Melanocyte of skin (primary cell): ENCODE measurements around the gene SNRPA. TPM values are rescaled to one million over a fixed set of nuclear protein-coding genes. Genes with fewer than 3 reads are reported as not detected.

Experiments used
- small RNA-seq, 2 donors: library from RNA; depleted of rRNA; stranded (forward); fragments of <200 nt; gene quantifications; one replicate each; pipeline ENCODE3, GENCODE V24; 2012
- total RNA-seq, 2 donors: library from RNA; depleted of rRNA; stranded (reverse); fragments of >200 nt; gene quantifications; 2 replicates each; pipeline ENCODE4 v1.2.3, GENCODE V29; 2012

The SNRPA gene
- total RNA-seq: 10 to 100 TPM; 23.1 to 51.3 TPM

GRCh38 chr19:40750874-40751537, at the start of gene SNRPA:
TSS of gene SNRPA (plus strand) at chr19:40751203. CDS start at chr19:40751409, 206 bp downstream.

GRCh38 chr19:40716482-40717324, 34.3 kb upstream of the SNRPA start, which contains the start of the genes COQ8B and ITPKC:
TSS of gene COQ8B (minus strand) at chr19:40716886. CDS start at chr19:40714632, 2,254 bp downstream.
TSS of gene ITPKC (plus strand) at chr19:40717112. CDS start at chr19:40717136, 24 bp downstream.

GRCh38 chr19:40750058-40750873, 737 bp upstream of the SNRPA start, which contains the start of gene ACTMAP:
TSS of gene ACTMAP (minus strand) at chr19:40750477. CDS start at chr19:40749803, 674 bp downstream.

GRCh38 chr19:40774916-40775631, 24.1 kb downstream of the SNRPA start, which contains the start of gene MIA:
TSS of gene MIA (plus strand) at chr19:40775521. CDS start at chr19:40775543, 22 bp downstream.

GRCh38 chr19:40777937-40778705, 27.1 kb downstream of the SNRPA start, which contains the start of gene RAB4B:
TSS of gene RAB4B (plus strand) at chr19:40778247. CDS start at chr19:40778376, 129 bp downstream.

GRCh38 chr19:40798683-40799557, 47.9 kb downstream of the SNRPA start, which contains the start of gene EGLN2:
TSS of gene EGLN2 (plus strand) at chr19:40799191. CDS start at chr19:40800573, 1,382 bp downstream.

Small RNAs within 50 kb of the gene (small RNA-seq; reads per million reads assigned to genes)
- 0 reads per million in 2 donors for gene RNU6-195P

Other genes with a start within 250 kb of the SNRPA start
- 10 to 100 TPM; 20.0 to 30.6 TPM for gene SHKBP1, start 174.3 kb upstream of the SNRPA start, total RNA-seq
- 10 to 100 TPM; 15.5 to 17.3 TPM for gene LTBP4, start 149.8 kb upstream of the SNRPA start, total RNA-seq
- 10 to 100 TPM in 1 of 2 donors, 1 to 10 TPM in 1; 9.0 to 17.6 TPM for gene NUMBL, start 60.6 kb upstream of the SNRPA start, total RNA-seq
- 10 to 100 TPM; 55.4 to 57.9 TPM for gene COQ8B, start 34.3 kb upstream of the SNRPA start, total RNA-seq
- gene ITPKC, start 34.1 kb upstream of the SNRPA start, total RNA-seq: 10 to 100 TPM in 1 of 2 donors, 1 to 10 TPM in 1; 9.3 to 15.8 TPM
- gene ACTMAP, start 726 bp upstream of the SNRPA start, total RNA-seq: 1 to 10 TPM; 1.0 to 1.7 TPM
- 10 to 100 TPM in 1 of 2 donors, 1 to 10 TPM in 1; 7.3 to 15.5 TPM for gene MIA, start 24.3 kb downstream of the SNRPA start, total RNA-seq
- 10 to 100 TPM; 15.5 to 24.3 TPM for gene RAB4B, start 27.0 kb downstream of the SNRPA start, total RNA-seq
- 10 to 100 TPM; 80.2 to 85.9 TPM for gene EGLN2, start 48.0 kb downstream of the SNRPA start, total RNA-seq
- gene CYP2A6, start 99.2 kb downstream of the SNRPA start, total RNA-seq: not detected
- gene CYP2A7, start 131.0 kb downstream of the SNRPA start, total RNA-seq: not detected
- gene CYP2B6, start 240.1 kb downstream of the SNRPA start, total RNA-seq: not detected